Mesenchymal stem cell (in vitro differentiated cells and primary cell): ENCODE results near the gene C1orf174.

Experiments
- DNase-seq: peaks from one replicate; pipeline ENCODE4 v3.0.0-alpha.2; 2013
- H2AFZ ChIP-seq: one replicate; pipeline ENCODE4 v1.6.1; 2013; ENCODE audit warnings: low read depth, mild to moderate bottlenecking, control low read depth, inconsistent platforms, low read length, moderate library complexity
- H2AK5ac ChIP-seq: 2 replicates; pipeline ENCODE4 v1.6.1; 2013; ENCODE audit warnings: low read length, moderate library complexity, mild to moderate bottlenecking, inconsistent platforms; ENCODE audit not compliant: severe bottlenecking
- H2BK120ac ChIP-seq: one replicate; pipeline ENCODE4 v1.6.1; 2013; ENCODE audit warnings: low read depth, mild to moderate bottlenecking, inconsistent platforms, low read length, moderate library complexity
- H2BK12ac ChIP-seq, 2 experiments: one replicate each; pipeline ENCODE4 v1.6.1; 2013; ENCODE audit warnings: inconsistent platforms in 2 of 2, low read length in 2 of 2, mild to moderate bottlenecking in 2 of 2, moderate library complexity in 2 of 2, control low read depth in 1 of 2
- H2BK15ac ChIP-seq: one replicate; pipeline ENCODE4 v1.6.1; 2013; ENCODE audit warnings: mild to moderate bottlenecking, low read depth, inconsistent platforms; ENCODE audit not compliant: poor library complexity, severe bottlenecking
- H2BK5ac ChIP-seq: 2 replicates; pipeline ENCODE4 v1.6.1; 2013; ENCODE audit warnings: low read depth, mild to moderate bottlenecking, low read length, control low read depth, inconsistent platforms; ENCODE audit not compliant: poor library complexity, severe bottlenecking
- H3K14ac ChIP-seq, 2 experiments: one replicate each; pipeline ENCODE4 v1.6.1; 2013; ENCODE audit warnings: inconsistent platforms in 2 of 2, low read length in 2 of 2, control low read depth in 1 of 2, mild to moderate bottlenecking in 1 of 2, moderate library complexity in 1 of 2
- H3K18ac ChIP-seq, 2 experiments: one replicate each; pipeline ENCODE4 v1.6.1; 2013; ENCODE audit warnings: inconsistent platforms in 2 of 2, low read length in 2 of 2, control low read depth in 1 of 2, low read depth in 1 of 2, mild to moderate bottlenecking in 1 of 2
- H3K23ac ChIP-seq, 2 experiments: one replicate each; pipeline ENCODE4 v1.6.1; 2013; ENCODE audit warnings: inconsistent platforms in 2 of 2, low read length in 2 of 2, mild to moderate bottlenecking in 2 of 2, moderate library complexity in 2 of 2, control low read depth in 1 of 2
- H3K27ac ChIP-seq: 2 replicates; pipeline ENCODE4 v1.5.1; 2013; ENCODE audit warnings: mild to moderate bottlenecking, moderate library complexity, low read length, control low read depth, inconsistent platforms; ENCODE audit not compliant: poor library complexity, severe bottlenecking
- H3K27me3 ChIP-seq, 2 experiments: 2 replicates each; pipeline versions ENCODE4 v1.6.1 to v1.7.0; 2013; ENCODE audit warnings: low read length in 2 of 2, mild to moderate bottlenecking in 2 of 2, moderate library complexity in 2 of 2, control low read depth in 1 of 2, inconsistent platforms in 1 of 2; ENCODE audit not compliant: control insufficient read depth in 1 of 2, insufficient read depth in 1 of 2
- H3K36me3 ChIP-seq, 2 experiments: 2 replicates each; pipeline versions ENCODE4 v1.6.1 to v1.7.0; 2013; ENCODE audit warnings: low read length in 2 of 2, control low read depth in 1 of 2, inconsistent platforms in 1 of 2, low read depth in 1 of 2, mild to moderate bottlenecking in 1 of 2; ENCODE audit not compliant: insufficient read depth in 2 of 2, control insufficient read depth in 1 of 2
- H3K4ac ChIP-seq, 2 experiments: one replicate each; pipeline ENCODE4 v1.6.1; 2013; ENCODE audit warnings: inconsistent platforms in 2 of 2, low read length in 2 of 2, mild to moderate bottlenecking in 2 of 2, moderate library complexity in 2 of 2, control low read depth in 1 of 2, low read depth in 1 of 2
- H3K4me1 ChIP-seq: 2 replicates; pipeline ENCODE4 v1.6.1; 2013; ENCODE audit warnings: low read depth, low read length, control low read depth; ENCODE audit not compliant: control insufficient read depth, insufficient read depth
- H3K4me2 ChIP-seq: 2 replicates; pipeline ENCODE4 v1.6.1; 2013; ENCODE audit warnings: low read length, mild to moderate bottlenecking, inconsistent platforms; ENCODE audit not compliant: poor library complexity, severe bottlenecking
- H3K4me3 ChIP-seq, 2 experiments: 2 replicates each; pipeline versions ENCODE4 v1.5.1 to v1.7.0; 2013; ENCODE audit warnings: low read length in 2 of 2, mild to moderate bottlenecking in 2 of 2, control low read depth in 1 of 2, low read depth in 1 of 2; ENCODE audit not compliant: insufficient read depth in 1 of 2
- H3K79me1 ChIP-seq: replicated peaks from 2 replicates; pipeline ENCODE4 v1.6.1; 2013; ENCODE audit warnings: mild to moderate bottlenecking, control low read depth, low read length, inconsistent platforms; ENCODE audit not compliant: poor library complexity, severe bottlenecking
- H3K9ac ChIP-seq: 2 replicates; pipeline ENCODE4 v1.7.0; 2013; ENCODE audit warnings: mild to moderate bottlenecking, low read length, moderate library complexity
- H3K9me3 ChIP-seq: 2 replicates; pipeline ENCODE4 v1.7.0; 2013; ENCODE audit warnings: mild to moderate bottlenecking, low read length; ENCODE audit not compliant: control insufficient read depth
- H4K8ac ChIP-seq: one replicate; pipeline ENCODE4 v1.6.1; 2013; ENCODE audit warnings: inconsistent platforms, mild to moderate bottlenecking, low read length, moderate library complexity
- H4K91ac ChIP-seq: one replicate; pipeline ENCODE4 v1.6.1; 2013; ENCODE audit warnings: mild to moderate bottlenecking, low read length, inconsistent platforms
- WGBS: methylation state at CpG from one replicate; pipeline ENCODE4 v1.1.7; 2013; ENCODE audit warnings: mixed read lengths; 5-methylcytosine and 5-hydroxymethylcytosine counted together

C1orf174 gene

DNA sequence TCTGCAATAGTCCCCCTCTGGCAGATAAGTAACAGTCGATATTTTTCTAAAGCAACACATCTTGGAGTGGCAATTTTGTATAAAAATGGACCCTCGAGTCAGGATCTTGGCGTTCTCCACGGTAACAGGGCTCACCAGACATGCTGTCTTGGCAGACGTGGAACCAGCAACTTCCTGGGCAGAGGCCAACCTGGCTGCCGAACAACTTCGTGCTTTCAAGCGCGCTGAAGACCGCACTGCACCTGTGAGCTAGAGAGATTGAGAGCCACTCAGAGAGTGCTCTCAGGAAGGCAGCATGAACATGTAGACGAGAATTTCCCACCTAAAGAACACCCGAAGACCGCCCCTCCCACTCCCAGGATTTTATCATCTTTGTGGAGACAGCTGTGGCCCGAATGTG lies 7.3 kb downstream of the C1orf174 start:
- Histone ChIP-seq H2BK12ac (no peak overlapping the region), H4K8ac (no peak overlapping the region), H3K79me1 (peaks cover 28% of the 10 kb centered on the region), H3K18ac (no peak overlapping the region), H3K9me3 (no peaks in the 10 kb centered on the region), H3K4me3 (no peak overlapping the region), H3K14ac (no peak overlapping the region), H3K27me3 (no peaks in the 10 kb centered on the region), H3K4me2 (no peak overlapping the region), H3K9ac (no peak overlapping the region), H4K91ac (no peak overlapping the region), H3K4me1 (peaks cover 17% of the 10 kb centered on the region), H3K4ac (no peak overlapping the region), H2BK15ac (no peak overlapping the region), H3K23ac (no peak overlapping the region), H2AFZ (no peak overlapping the region), H2AK5ac (no peak overlapping the region), H3K36me3 (peaks cover 39 to 48% of the 10 kb centered on the region in 2 experiments), H2BK5ac (no peak overlapping the region), H2BK120ac (no peak overlapping the region), H3K27ac (no peak overlapping the region)
- no peak for DNase-seq
- 93% methylated on average over 12 of the region's 14 CpGs for WGBS

DNA sequence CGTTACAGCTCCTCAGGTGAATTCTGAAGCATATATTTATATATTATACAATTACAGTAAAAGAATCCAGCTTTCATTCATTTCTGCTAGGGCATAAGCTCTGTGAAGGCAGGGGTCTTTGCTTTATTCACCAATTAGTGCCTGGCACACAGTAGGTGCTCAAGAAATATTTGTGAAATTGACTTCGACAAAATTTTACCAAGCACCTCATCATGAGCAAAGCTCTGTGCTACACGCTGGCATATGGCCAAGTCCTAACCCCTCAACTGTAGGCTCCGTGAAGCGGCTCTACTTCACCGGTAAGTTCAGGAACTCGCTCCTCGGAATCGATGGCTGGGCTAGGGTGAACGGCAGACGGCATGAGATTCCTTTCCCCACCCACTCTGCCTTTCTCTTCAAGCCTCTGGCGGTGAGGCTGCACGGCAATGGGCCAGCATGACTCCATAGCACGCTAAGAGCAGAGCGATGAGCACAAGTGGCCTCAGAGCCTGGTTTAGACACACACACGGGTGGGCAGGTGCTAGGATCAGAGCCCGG lies 8.7 kb downstream of the C1orf174 start:
- Histone ChIP-seq H3K27ac (no peak overlapping the region), H3K23ac (no peak overlapping the region), H2BK15ac (no peak overlapping the region), H2BK120ac (no peak overlapping the region), H3K4ac (no peak overlapping the region), H3K9ac (no peak overlapping the region), H2BK12ac (no peak overlapping the region), H2BK5ac (no peak overlapping the region), H4K8ac (no peak overlapping the region), H3K36me3 (peaks cover 51 to 56% of the 10 kb centered on the region in 2 experiments), H3K79me1 (peaks cover 25% of the 10 kb centered on the region), H2AFZ (no peak overlapping the region), H3K18ac (no peak overlapping the region), H3K4me1 (peaks cover 16% of the 10 kb centered on the region), H2AK5ac (no peak overlapping the region), H3K9me3 (no peaks in the 10 kb centered on the region), H3K4me3 (no peak overlapping the region), H3K27me3 (no peaks in the 10 kb centered on the region), H4K91ac (no peak overlapping the region), H3K14ac (no peak overlapping the region), H3K4me2 (no peak overlapping the region)
- no peak for DNase-seq
- 97% methylated on average over 16 of the region's 17 CpGs for WGBS

DNA sequence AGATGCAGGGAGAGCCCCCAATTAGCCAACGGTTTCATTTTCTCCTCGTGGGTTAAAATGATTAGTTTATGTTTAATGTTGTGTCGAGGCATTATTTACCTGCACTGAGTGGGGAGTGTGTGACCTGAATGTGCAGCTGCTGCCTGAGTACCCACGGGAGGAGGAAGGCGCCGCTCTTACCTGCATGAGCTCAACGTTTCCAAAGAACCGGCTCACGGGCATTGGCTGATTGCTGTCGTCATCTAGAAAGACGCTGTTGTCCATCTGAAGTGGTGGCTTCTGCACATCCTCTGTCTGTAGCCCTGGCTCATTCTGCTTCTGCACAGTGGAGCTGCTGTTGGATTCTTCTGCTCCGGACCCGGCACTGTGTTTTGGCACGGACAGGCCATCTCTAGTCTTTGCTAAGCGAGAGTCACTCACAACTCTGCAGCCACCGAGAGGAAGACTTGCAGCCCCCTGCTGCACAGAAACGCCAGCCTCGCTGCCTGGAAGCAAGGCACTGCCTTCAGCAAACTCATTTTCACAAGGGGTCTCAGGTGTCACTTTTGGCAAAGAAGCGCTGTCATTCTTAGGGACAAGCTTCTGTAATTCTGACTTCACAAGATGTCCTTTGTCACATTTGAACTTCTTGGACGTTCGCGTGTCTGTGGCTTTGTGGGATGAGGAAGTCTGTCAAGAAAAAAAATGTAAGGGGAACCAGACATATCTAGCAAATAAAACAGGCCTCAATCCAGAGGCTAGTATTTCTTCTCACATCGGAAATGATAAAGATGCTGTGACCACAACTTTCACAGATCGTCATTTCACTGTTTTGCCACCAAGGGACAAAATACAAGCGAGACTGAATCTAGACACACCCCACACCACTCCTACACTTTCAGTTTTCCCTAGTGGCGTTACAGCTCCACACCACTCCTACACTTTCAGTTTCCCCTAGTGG lies 9.4 kb downstream of the C1orf174 start:
- no peak overlapping the region for H2BK5ac ChIP-seq
- no peak overlapping the region for H4K8ac ChIP-seq
- H3K27me3 ChIP-seq: no peaks in the 10 kb centered on the region
- no peak overlapping the region for H3K4ac ChIP-seq
- no peaks in the 10 kb centered on the region for H3K9me3 ChIP-seq
- peaks cover 58 to 61% of the 10 kb centered on the region in 2 experiments for H3K36me3 ChIP-seq
- no peak overlapping the region for H4K91ac ChIP-seq
- no peak overlapping the region for H3K9ac ChIP-seq
- H2BK12ac ChIP-seq: no peak overlapping the region
- no peak overlapping the region for H2BK15ac ChIP-seq
- no peak overlapping the region for H2BK120ac ChIP-seq
- peaks cover 23% of the 10 kb centered on the region for H3K79me1 ChIP-seq
- H3K4me1 ChIP-seq: peaks cover 11% of the 10 kb centered on the region
- peak overlapping the region in 1 of 2 experiments; percentile 24 for H3K4me3 ChIP-seq
- DNase-seq: no peak
- no peak overlapping the region for H3K14ac ChIP-seq
- no peak overlapping the region for H3K23ac ChIP-seq
- no peak overlapping the region for H2AK5ac ChIP-seq
- no peak overlapping the region for H3K4me2 ChIP-seq
- 97% methylated on average over 23 of the region's 26 CpGs for WGBS
- no peak overlapping the region for H3K27ac ChIP-seq
- H3K18ac ChIP-seq: no peak overlapping the region
- no peak overlapping the region for H2AFZ ChIP-seq

DNA sequence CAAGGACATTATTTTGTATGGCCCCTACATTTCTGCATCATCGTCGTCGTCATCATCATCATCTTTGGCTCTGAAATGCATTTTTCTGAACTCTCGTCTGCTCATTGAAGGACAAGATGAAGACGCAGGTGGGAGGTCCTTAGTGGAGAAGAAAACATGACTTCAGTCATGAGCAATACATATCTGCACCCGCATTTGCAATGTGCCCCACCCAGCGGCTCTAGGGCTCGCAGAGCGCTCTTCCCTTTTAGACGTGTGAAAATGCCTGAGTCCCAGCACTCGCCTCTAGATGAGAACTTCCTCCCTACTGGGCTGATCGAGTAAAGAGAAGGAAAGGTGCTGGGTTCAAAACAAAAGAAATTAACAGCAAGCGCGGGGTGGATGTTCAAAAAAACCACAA lies 10.1 kb downstream of the C1orf174 start:
- Histone ChIP-seq H3K27ac (no peak overlapping the region), H3K18ac (no peak overlapping the region), H3K9me3 (no peaks in the 10 kb centered on the region), H3K23ac (no peak overlapping the region), H2BK15ac (no peak overlapping the region), H3K4me1 (peaks cover 7% of the 10 kb centered on the region), H2BK12ac (no peak overlapping the region), H3K4me2 (no peak overlapping the region), H3K36me3 (peaks cover 56 to 61% of the 10 kb centered on the region in 2 experiments), H4K8ac (no peak overlapping the region), H3K27me3 (no peaks in the 10 kb centered on the region), H2AFZ (no peak overlapping the region), H3K4ac (no peak overlapping the region), H3K14ac (no peak overlapping the region), H2BK120ac (no peak overlapping the region), H2AK5ac (no peak overlapping the region), H4K91ac (no peak overlapping the region), H3K79me1 (peaks cover 23% of the 10 kb centered on the region), H2BK5ac (no peak overlapping the region), H3K4me3 (no peak overlapping the region), H3K9ac (no peak overlapping the region)
- WGBS: 98% methylated on average over 14 of the region's 14 CpGs
- no peak for DNase-seq
